Neural crest cell (in vitro differentiated cells): ENCODE results near the gene DLGAP3. TPM values are rescaled to one million over a fixed set of nuclear protein-coding genes. Genes with fewer than 3 reads are reported as not detected.

Source experiments
- DNase-seq: peaks from one replicate; pipeline ENCODE4 v3.0.0; 2021; ENCODE audit warnings: low read depth, mixed read lengths, low spot score
- H3K27ac Mint-ChIP-seq: one replicate; pipeline ENCODE4 v1.8.0; 2021; ENCODE audit warnings: mild to moderate bottlenecking, mixed read lengths; ENCODE audit not compliant: unreplicated experiment
- H3K27me3 Mint-ChIP-seq: 2 replicates; pipeline ENCODE4 v1.8.0; 2021; ENCODE audit warnings: low read depth, mild to moderate bottlenecking, mixed read lengths
- H3K36me3 Mint-ChIP-seq: 2 replicates; pipeline ENCODE4 v1.8.0; 2021; ENCODE audit warnings: low read depth, mild to moderate bottlenecking, mixed read lengths
- H3K4me1 Mint-ChIP-seq: 2 replicates; pipeline ENCODE4 v1.8.0; 2021; ENCODE audit warnings: mixed read lengths
- H3K4me3 Mint-ChIP-seq: one replicate; pipeline ENCODE4 v1.8.0; 2021; ENCODE audit warnings: mild to moderate bottlenecking, mixed read lengths
- H3K9me3 Mint-ChIP-seq: 2 replicates; pipeline ENCODE4 v1.8.0; 2021; ENCODE audit warnings: mixed read lengths
- CTCF ChIP-seq: fragments of 200-600 bp; sonication (generic); conservative IDR thresholded peaks from 2 replicates; pipeline ENCODE4 v1.5.0; 2021; ENCODE audit warnings: antibody characterized with exemption, mild to moderate bottlenecking
- total RNA-seq: library from RNA; stranded (reverse); gene quantifications from 2 replicates; pipeline ENCODE4 v1.2.1, GENCODE V29; 2021

Gene DLGAP3
- total RNA-seq, 1 donor from 2014 or later, result 5.0 TPM

GRCh38 chr1:34929853-34930701, 627 bp upstream of the DLGAP3 start:
- Mint-ChIP-seq H3K36me3 (no peaks in the 10 kb centered on the region), H3K4me3 (peak overlapping the region; percentile 69), H3K27me3 (peaks cover 87% of the 10 kb centered on the region), H3K9me3 (no peaks in the 10 kb centered on the region), H3K4me1 (peaks cover 7% of the 10 kb centered on the region), H3K27ac (no peak overlapping the region)
- peak; percentile 22 for DNase-seq
- TF ChIP-seq CTCF, result no peak

GRCh38 chr1:34928699-34929496, 552 bp downstream of the DLGAP3 start:
- Mint-ChIP-seq H3K4me1 (peaks cover 7% of the 10 kb centered on the region), H3K27ac (no peak overlapping the region), H3K4me3 (peak overlapping the region; percentile 80), H3K36me3 (no peaks in the 10 kb centered on the region), H3K27me3 (peaks cover 87% of the 10 kb centered on the region), H3K9me3 (no peaks in the 10 kb centered on the region)
- DNase-seq, result no peak
- TF ChIP-seq CTCF, result no peak

GRCh38 chr1:34928066-34928696, 1.3 kb downstream of the DLGAP3 start:
- no peak for DNase-seq
- Mint-ChIP-seq H3K27me3 (peaks cover 87% of the 10 kb centered on the region), H3K9me3 (no peaks in the 10 kb centered on the region), H3K4me3 (peak overlapping the region; percentile 80), H3K27ac (no peak overlapping the region), H3K36me3 (no peaks in the 10 kb centered on the region), H3K4me1 (peaks cover 7% of the 10 kb centered on the region)
- TF ChIP-seq CTCF, result no peak

- no peak for TF ChIP-seq CTCF
- no peak for DNase-seq
- H3K27me3 Mint-ChIP-seq, result peaks cover 88% of the 10 kb centered on the region
- H3K4me3 Mint-ChIP-seq, result peak overlapping the region; percentile 47
- H3K27ac Mint-ChIP-seq, result no peak overlapping the region
- no peaks in the 10 kb centered on the region for H3K36me3 Mint-ChIP-seq
- H3K9me3 Mint-ChIP-seq, result no peaks in the 10 kb centered on the region
- H3K4me1 Mint-ChIP-seq, result peaks cover 7% of the 10 kb centered on the region
Observed at GRCh38 chr1:34927316-34927715, 2.1 kb downstream of the DLGAP3 start.

- Mint-ChIP-seq H3K4me3 (peak overlapping the region; percentile 47), H3K4me1 (peaks cover 7% of the 10 kb centered on the region), H3K36me3 (no peaks in the 10 kb centered on the region), H3K9me3 (no peaks in the 10 kb centered on the region), H3K27me3 (peaks cover 88% of the 10 kb centered on the region), H3K27ac (no peak overlapping the region)
- DNase-seq, result no peak
- no peak for TF ChIP-seq CTCF
Observed at GRCh38 chr1:34926894-34927293, 2.6 kb downstream of the DLGAP3 start.
